HepG2 (cell line): ENCODE measurements around the gene COPS7A. TPM values are rescaled to one million over a fixed set of nuclear protein-coding genes. Genes with fewer than 3 reads are reported as not detected.

Experiments used
- AHR ChIP-seq: IDR thresholded peaks from 2 replicates; pipeline ENCODE4 v1.6.1; 2018; ENCODE audit warnings: missing genetic modification reagents, missing compliant biosample characterization
- CSRNP1 ChIP-seq: sonication (generic); formaldehyde crosslinking; IDR thresholded peaks from 2 replicates; pipeline ENCODE4 v1.8.1; 2023; ENCODE audit warnings: mild to moderate bottlenecking, missing genetic modification reagents
- CTCF ChIP-seq: sonication (generic); formaldehyde crosslinking; IDR thresholded peaks from 2 replicates; pipeline ENCODE4 v1.5.0; 2020; ENCODE audit warnings: mild to moderate bottlenecking, missing genetic modification reagents, moderate library complexity
- DDIT3 ChIP-seq: sonication (generic); formaldehyde crosslinking; IDR thresholded peaks from 2 replicates; pipeline ENCODE4 v1.4.0; 2020; ENCODE audit warnings: mild to moderate bottlenecking, missing genetic modification reagents
- MEF2D ChIP-seq: sonication (generic); formaldehyde crosslinking; IDR thresholded peaks from 2 replicates; pipeline ENCODE4 v1.5.1; 2020; ENCODE audit warnings: mild to moderate bottlenecking, missing genetic modification reagents
- RAD21 ChIP-seq: fragments of 450-650 bp; formaldehyde crosslinking; IDR thresholded peaks from 2 replicates; pipeline ENCODE4 v1.5.0; 2020; ENCODE audit warnings: mild to moderate bottlenecking
- TGIF2 ChIP-seq: IDR thresholded peaks from 2 replicates; pipeline ENCODE4 v1.6.1; 2016; ENCODE audit warnings: control low read depth, missing compliant biosample characterization
- WIZ ChIP-seq: sonication (generic); formaldehyde crosslinking; IDR thresholded peaks from 2 replicates; pipeline ENCODE4 v1.5.1; 2020; ENCODE audit warnings: mild to moderate bottlenecking, missing genetic modification reagents
- ZMAT5 ChIP-seq: sonication (generic); formaldehyde crosslinking; IDR thresholded peaks from 2 replicates; pipeline ENCODE4 v1.5.0; 2020; ENCODE audit warnings: mild to moderate bottlenecking, low read depth, missing genetic modification reagents, borderline replicate concordance
- ZNF136 ChIP-seq: sonication (generic); formaldehyde crosslinking; IDR thresholded peaks from 2 replicates; pipeline ENCODE4 v1.8.1; 2022; ENCODE audit warnings: low read depth, mild to moderate bottlenecking, moderate library complexity, missing genetic modification reagents
- ZNF234 ChIP-seq: sonication (generic); formaldehyde crosslinking; conservative IDR thresholded peaks from 2 replicates; pipeline ENCODE4 v1.5.1; 2020; ENCODE audit warnings: mild to moderate bottlenecking, missing genetic modification reagents
- ZNF512 ChIP-seq: sonication (generic); formaldehyde crosslinking; IDR thresholded peaks from 2 replicates; pipeline ENCODE4 v1.4.0; 2020; ENCODE audit warnings: mild to moderate bottlenecking, missing genetic modification reagents
- ZNF597 ChIP-seq: sonication (generic); formaldehyde crosslinking; IDR thresholded peaks from 2 replicates; pipeline ENCODE4 v1.5.0; 2020; ENCODE audit warnings: missing genetic modification reagents
- ZNF639 ChIP-seq: conservative IDR thresholded peaks from 2 replicates; pipeline ENCODE4 v1.6.1; 2018; ENCODE audit warnings: missing genetic modification reagents
- ZNF720 ChIP-seq: sonication (generic); formaldehyde crosslinking; IDR thresholded peaks from 2 replicates; pipeline ENCODE4 v1.4.0; 2020; ENCODE audit warnings: missing genetic modification reagents
- ZSCAN22 ChIP-seq: sonication (generic); formaldehyde crosslinking; IDR thresholded peaks from 2 replicates; pipeline ENCODE4 v1.4.0; 2020; ENCODE audit warnings: mild to moderate bottlenecking, missing genetic modification reagents
- ZSCAN31 ChIP-seq: sonication (generic); formaldehyde crosslinking; IDR thresholded peaks from 2 replicates; pipeline ENCODE4 v1.5.0; 2020; ENCODE audit warnings: low read depth, mild to moderate bottlenecking, missing genetic modification reagents
- polyA plus RNA-seq, 8 experiments: library from polyadenylated mRNA; depleted of rRNA in 3 of 8; stranded (reverse) in 7 of 8; unstranded in 1 of 8; fragments of >200 nt; fragmentation: Illumina TruSeq in 4 of 8; extraction: Trizol in 4 of 8; gene quantifications; 2 replicates each; pipeline versions ENCODE4 v1.2.1 to v1.2.3, GENCODE V29; 2011 to 2016; ENCODE audit warnings: low read depth in 4 of 8, missing spikeins in 1 of 8, mixed read lengths in 1 of 8; ENCODE audit not compliant: insufficient read depth in 1 of 8
- total RNA-seq, 5 experiments: library from RNA; depleted of rRNA; stranded (reverse); fragments of >200 nt; fragmentation: Illumina TruSeq; extraction: Trizol; gene quantifications; 2 replicates each; pipeline ENCODE4 v1.2.3, GENCODE V29; 2016; ENCODE audit warnings: low read depth in 1 of 5

Gene COPS7A
- total and polyA plus RNA-seq, 2 of the 13 experiments (the other 11 are each of a cell fraction or from before 2014, with no cell fraction given), result 40.0 to 73.6 TPM

GRCh38 chr12:6778574-6779550, 55.0 kb downstream of the COPS7A start (continued):
- TF ChIP-seq ZMAT5, result no peak
- peak; percentile 100 for TF ChIP-seq CTCF (CRISPR knock-in tag)
- TF ChIP-seq ZSCAN22, result no peak
- peak; percentile 99 for TF ChIP-seq RAD21 (CRISPR knock-in tag)
- TF ChIP-seq ZNF597 (CRISPR knock-in tag), result no peak
- 0 out of 2 replicates have a peak, but pooled peaks have one; percentile 83 for TF ChIP-seq AHR (CRISPR knock-in tag)
- TF ChIP-seq MEF2D, result peak; percentile 74; the same call in 1 of the 2 replicates
- TF ChIP-seq ZNF720 (CRISPR knock-in tag), result no peak
- TF ChIP-seq ZNF639 (CRISPR knock-in tag), result peak; percentile 41; the same call in 1 of the 2 replicates
- TF ChIP-seq CSRNP1 (CRISPR knock-in tag), result no peak
- peak; percentile 84 for TF ChIP-seq ZNF512 (CRISPR knock-in tag)
- TF ChIP-seq ZNF234, result no peak
- TF ChIP-seq WIZ (CRISPR knock-in tag), result no peak; the same call in 1 of the 2 replicates
- no peak for TF ChIP-seq ZNF136 (CRISPR knock-in tag)
- TF ChIP-seq ZSCAN31 (CRISPR knock-in tag), result no peak; the same call in 1 of the 2 replicates
- no peak for TF ChIP-seq DDIT3 (CRISPR knock-in tag)
- TF ChIP-seq TGIF2 (CRISPR knock-in tag), result no peak
